IMR-90 (cell line): ENCODE data around the gene PSMD12. TPM values are rescaled to one million over a fixed set of nuclear protein-coding genes. Genes with fewer than 3 reads are reported as not detected.

ENCODE experiments used
- microRNA-seq, 2 experiments: library from miRNA; stranded (forward) in 1 of 2; unstranded in 1 of 2; fragments of 10-50 nt in 1 of 2; fragments of <30 nt in 1 of 2; gene quantifications in 1 of 2; microRNA quantifications in 1 of 2; one replicate each; pipeline versions ENCODE3 to v1.1.0; 2013 to 2020; ENCODE audit not compliant: insufficient read depth in 1 of 2, insufficient read length in 1 of 2, unreplicated experiment in 1 of 2
- polyA plus RNA-seq, 3 experiments: library from polyadenylated mRNA; depleted of rRNA; stranded (reverse); fragments of >200 nt; gene quantifications; 2 replicates each; pipeline ENCODE4 v1.2.3, GENCODE V29; 2012; ENCODE audit warnings: low replicate concordance in 1 of 3
- small RNA-seq, 5 experiments: library from RNA; depleted of rRNA; stranded (forward); fragments of <200 nt; gene quantifications; one replicate each; pipeline ENCODE3, GENCODE V24; 2012
- total RNA-seq: library from RNA; depleted of rRNA; stranded (reverse); fragments of >200 nt; gene quantifications from 2 replicates; pipeline ENCODE4 v1.2.3, GENCODE V29; 2012; rRNA removed

The PSMD12 gene
- total and polyA plus RNA-seq, 2 of the 4 experiments (the other 2 are of a cell fraction) = 17.9 to 39.7 TPM

Small RNA genes lying within 50 kb of the gene (microRNA-seq; reads per million reads assigned to microRNA genes)
- gene RF00019 (ENCODE audit: insufficient read depth, insufficient read length) = not detected

Small RNA genes lying within 50 kb of the gene (small RNA-seq; reads per million reads assigned to genes)
- 0 reads per million in 5 experiments for gene RF00019

Other genes starting within 250 kb of the PSMD12 start
- gene HELZ, start 121.4 kb downstream of the PSMD12 start, total RNA-seq = 60.6 and 65.0 TPM in 2 replicates
- 6.9 and 8.0 TPM in 2 replicates for gene HELZ, start 121.4 kb downstream of the PSMD12 start, polyA plus RNA-seq (2012; rRNA removed)
- 4.1 and 5.0 TPM in 2 replicates for gene PITPNC1, start 10.7 kb upstream of the PSMD12 start, total RNA-seq
- 3.4 and 4.1 TPM in 2 replicates for gene PITPNC1, start 10.7 kb upstream of the PSMD12 start, polyA plus RNA-seq (2012; rRNA removed)